Articular chondrocyte of knee joint (primary cell): Measurements from ENCODE around the gene IFI6. TPM values are rescaled to one million over a fixed set of nuclear protein-coding genes. Genes with fewer than 3 reads are reported as not detected.

ENCODE experiments used
- small RNA-seq: library from RNA; depleted of rRNA; stranded (forward); fragments of <200 nt; gene quantifications from one replicate; pipeline ENCODE3, GENCODE V24; 2012
- total RNA-seq: library from RNA; depleted of rRNA; stranded (reverse); fragments of >200 nt; gene quantifications from 2 replicates; pipeline ENCODE4 v1.2.3, GENCODE V29; 2012

IFI6 gene
- 47.0 and 320 TPM in 2 replicates for total RNA-seq

GRCh38 chr1:27671964-27672749 is at the start of gene IFI6:
Gene IFI6, minus strand, starts transcription at chr1:27672192. Its CDS starts 2,878 bp downstream, at chr1:27669314.

GRCh38 chr1:27634985-27635367 is 37.0 kb downstream of the IFI6 start, which contains the start of gene FGR:
Gene FGR, minus strand, starts transcription at chr1:27635185. Its CDS starts 11,269 bp downstream, at chr1:27623916.

Small RNAs within 50 kb of the gene (small RNA-seq; reads per million reads assigned to genes)
- not detected for gene AL031729.1
- not detected for gene RNU6-424P
- not detected for gene RNU6-949P

Other genes with a start within 250 kb of the IFI6 start
- gene WASF2, start 182.0 kb downstream of the IFI6 start, total RNA-seq = 28.6 and 30.1 TPM in 2 replicates
- gene AHDC1, start 68.0 kb downstream of the IFI6 start, total RNA-seq = 14.0 and 14.3 TPM in 2 replicates
- 0.13 TPM in 1 of 2 replicates, not detected in the other for gene FGR, start 37.0 kb downstream of the IFI6 start, total RNA-seq
- 19.9 and 23.4 TPM in 2 replicates for gene FAM76A, start 53.8 kb upstream of the IFI6 start, total RNA-seq
- gene STX12, start 101.0 kb upstream of the IFI6 start, total RNA-seq = 55.8 and 61.5 TPM in 2 replicates
- gene PPP1R8, start 158.6 kb upstream of the IFI6 start, total RNA-seq = 33.1 and 33.2 TPM in 2 replicates
- gene THEMIS2, start 200.4 kb upstream of the IFI6 start, total RNA-seq = 6.1 and 9.0 TPM in 2 replicates
- gene RPA2, start 242.4 kb upstream of the IFI6 start, total RNA-seq = 21.7 and 25.6 TPM in 2 replicates